Kidney epithelial cell (primary cell): ENCODE data around the gene WFDC1. TPM values are rescaled to one million over a fixed set of nuclear protein-coding genes. Genes with fewer than 3 reads are reported as not detected.

ENCODE experiments used
- DNase-seq: peaks from one replicate; pipeline ENCODE4 v3.0.0-alpha.2; 2010; ENCODE audit warnings: low read depth
- H3K27me3 ChIP-seq: 2 replicates; pipeline ENCODE4 v1.6.0; 2011; ENCODE audit warnings: low read length; ENCODE audit not compliant: control insufficient read depth, insufficient read depth
- H3K36me3 ChIP-seq: 2 replicates; pipeline ENCODE4 v1.5.1; 2011; ENCODE audit warnings: low read length; ENCODE audit not compliant: control insufficient read depth, insufficient read depth
- H3K4me3 ChIP-seq: 2 replicates; pipeline ENCODE4 v1.5.1; 2011; ENCODE audit warnings: low read depth, mild to moderate bottlenecking, control low read depth, low read length
- total RNA-seq: library from RNA; depleted of rRNA; stranded (reverse); fragments of >200 nt; gene quantifications from 2 replicates; pipeline ENCODE4 v1.2.3, GENCODE V29; 2015
- TF ChIP-seq, protein P1 (sequence below): IDR thresholded peaks from 2 replicates; pipeline ENCODE4 v1.5.1; 2011; ENCODE audit warnings: mild to moderate bottlenecking, moderate library complexity, low read length, control low read depth, inconsistent platforms; ENCODE audit not compliant: insufficient read depth, poor library complexity, severe bottlenecking

Gene WFDC1
- total RNA-seq, 1 donor from 2014 or later, result 0.29 TPM

DNA sequence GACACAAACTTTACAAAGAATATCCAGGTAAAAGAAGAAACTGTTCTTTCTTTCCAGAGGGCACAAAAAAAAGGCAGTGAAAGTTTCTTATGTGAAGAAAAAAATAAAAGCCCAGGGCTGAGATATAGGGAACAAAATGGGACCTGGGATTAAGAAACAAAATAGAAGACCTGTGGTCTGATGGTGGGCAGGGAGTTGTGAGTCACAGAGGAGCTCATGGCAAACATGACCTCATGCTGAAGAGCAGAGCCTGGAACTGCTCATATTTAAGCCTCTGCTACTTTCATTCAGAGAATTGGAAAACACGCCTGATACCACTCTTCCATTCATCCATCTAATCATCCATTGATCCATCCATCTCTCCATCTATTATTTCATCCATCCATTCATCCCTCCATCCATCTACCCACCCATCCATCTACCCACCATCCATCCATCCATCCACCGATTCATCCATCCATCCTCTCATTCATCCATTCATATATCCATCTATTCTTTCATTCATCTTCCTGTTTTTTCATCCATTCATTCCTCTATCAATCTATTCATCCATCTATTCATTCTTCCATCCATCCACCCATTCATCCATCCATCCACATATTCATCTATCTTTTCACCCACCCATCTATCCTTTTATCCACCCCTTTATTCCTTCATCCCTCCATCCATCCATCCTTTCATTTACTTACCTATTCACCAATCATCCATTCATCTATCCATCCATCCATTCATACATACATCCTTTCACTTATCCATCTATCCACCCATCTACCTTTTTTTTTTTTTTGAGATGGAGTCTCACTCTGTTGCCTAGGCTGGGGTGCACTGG is 30.0 kb downstream of the WFDC1 start:
- DNase-seq, result no peak
- no peaks in the 10 kb centered on the region for H3K36me3 ChIP-seq
- no peaks in the 10 kb centered on the region for H3K27me3 ChIP-seq
- H3K4me3 ChIP-seq, result no peak overlapping the region
- TF ChIP-seq, protein P1, sequence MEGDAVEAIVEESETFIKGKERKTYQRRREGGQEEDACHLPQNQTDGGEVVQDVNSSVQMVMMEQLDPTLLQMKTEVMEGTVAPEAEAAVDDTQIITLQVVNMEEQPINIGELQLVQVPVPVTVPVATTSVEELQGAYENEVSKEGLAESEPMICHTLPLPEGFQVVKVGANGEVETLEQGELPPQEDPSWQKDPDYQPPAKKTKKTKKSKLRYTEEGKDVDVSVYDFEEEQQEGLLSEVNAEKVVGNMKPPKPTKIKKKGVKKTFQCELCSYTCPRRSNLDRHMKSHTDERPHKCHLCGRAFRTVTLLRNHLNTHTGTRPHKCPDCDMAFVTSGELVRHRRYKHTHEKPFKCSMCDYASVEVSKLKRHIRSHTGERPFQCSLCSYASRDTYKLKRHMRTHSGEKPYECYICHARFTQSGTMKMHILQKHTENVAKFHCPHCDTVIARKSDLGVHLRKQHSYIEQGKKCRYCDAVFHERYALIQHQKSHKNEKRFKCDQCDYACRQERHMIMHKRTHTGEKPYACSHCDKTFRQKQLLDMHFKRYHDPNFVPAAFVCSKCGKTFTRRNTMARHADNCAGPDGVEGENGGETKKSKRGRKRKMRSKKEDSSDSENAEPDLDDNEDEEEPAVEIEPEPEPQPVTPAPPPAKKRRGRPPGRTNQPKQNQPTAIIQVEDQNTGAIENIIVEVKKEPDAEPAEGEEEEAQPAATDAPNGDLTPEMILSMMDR, result no peak

DNA sequence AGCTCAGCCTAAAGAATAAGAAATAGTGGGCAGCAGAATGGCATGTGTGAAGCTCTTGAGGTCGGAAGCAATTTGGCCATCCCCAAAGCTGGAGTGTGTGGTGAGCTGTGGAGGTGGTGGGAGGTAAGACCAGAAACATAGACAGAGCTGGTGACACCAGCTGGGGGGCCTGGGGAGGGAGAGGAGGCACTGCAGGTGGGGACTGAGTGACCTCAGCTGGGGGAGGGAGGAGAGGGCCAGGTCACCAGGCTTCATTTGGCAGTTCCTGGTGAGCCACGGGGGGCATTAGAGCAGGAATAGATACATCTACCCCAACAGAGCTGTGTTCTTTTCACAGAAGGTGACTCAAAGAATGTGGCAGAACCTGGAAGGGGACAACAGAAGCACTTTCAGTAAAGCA is 31.9 kb downstream of the WFDC1 start:
- no peaks in the 10 kb centered on the region for H3K27me3 ChIP-seq
- TF ChIP-seq, protein P1, result no peak
- H3K4me3 ChIP-seq, result no peak overlapping the region
- DNase-seq, result no peak
- H3K36me3 ChIP-seq, result no peaks in the 10 kb centered on the region

DNA sequence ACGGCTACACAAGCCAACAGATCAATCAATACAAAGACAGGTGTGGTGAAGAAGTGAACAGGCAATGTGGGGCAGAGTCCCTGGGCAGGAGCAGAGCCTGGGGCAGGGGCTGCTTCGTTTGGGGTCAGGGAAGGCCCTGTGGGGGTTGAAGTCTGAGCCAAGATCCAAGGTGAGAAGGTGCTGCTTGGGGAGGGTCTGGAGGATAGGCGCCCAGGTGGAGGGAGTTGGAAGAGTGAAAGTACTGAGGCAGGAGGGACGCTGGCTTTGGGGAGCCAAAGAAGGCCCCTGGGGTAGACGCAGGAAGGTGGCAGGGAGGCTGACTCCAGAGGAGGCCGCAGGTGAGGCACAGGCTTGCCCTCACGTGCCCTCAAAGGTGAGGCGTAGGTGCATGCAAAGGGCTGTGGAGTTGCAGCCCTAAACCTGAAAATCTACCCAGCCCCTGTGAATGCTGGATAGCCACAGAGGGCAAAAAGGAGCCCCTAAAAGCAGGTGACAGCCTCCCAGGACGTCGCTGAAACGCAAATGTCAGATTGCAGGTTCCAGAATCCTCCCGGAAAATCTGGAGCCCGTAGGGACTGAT is 33.3 kb downstream of the WFDC1 start:
- Histone ChIP-seq H3K4me3 (no peak overlapping the region), H3K27me3 (no peaks in the 10 kb centered on the region), H3K36me3 (no peaks in the 10 kb centered on the region)
- TF ChIP-seq, protein P1, result no peak
- no peak for DNase-seq

DNA sequence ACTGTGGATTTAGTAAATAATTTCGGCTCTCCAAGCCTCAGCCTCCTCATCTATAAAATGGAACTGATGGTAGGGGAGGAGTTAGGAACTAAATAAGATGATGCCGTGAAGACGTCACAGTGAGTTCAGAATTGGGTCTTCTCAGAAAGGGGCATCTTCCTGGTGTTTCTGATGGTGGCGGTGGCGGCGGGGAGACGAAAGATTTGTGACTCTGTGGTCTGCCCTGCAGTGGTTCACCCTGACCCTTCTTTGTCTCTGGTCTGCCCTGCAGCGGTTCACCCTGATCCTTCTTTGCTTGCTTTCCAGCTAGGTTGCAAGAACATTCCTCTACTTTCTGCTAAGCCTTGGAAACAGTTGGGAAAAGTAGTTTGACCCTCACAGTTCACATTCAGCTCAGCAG is 34.3 kb downstream of the WFDC1 start:
- TF ChIP-seq, protein P1, result no peak
- no peaks in the 10 kb centered on the region for H3K27me3 ChIP-seq
- no peak for DNase-seq
- H3K36me3 ChIP-seq, result no peaks in the 10 kb centered on the region
- no peak overlapping the region for H3K4me3 ChIP-seq

DNA sequence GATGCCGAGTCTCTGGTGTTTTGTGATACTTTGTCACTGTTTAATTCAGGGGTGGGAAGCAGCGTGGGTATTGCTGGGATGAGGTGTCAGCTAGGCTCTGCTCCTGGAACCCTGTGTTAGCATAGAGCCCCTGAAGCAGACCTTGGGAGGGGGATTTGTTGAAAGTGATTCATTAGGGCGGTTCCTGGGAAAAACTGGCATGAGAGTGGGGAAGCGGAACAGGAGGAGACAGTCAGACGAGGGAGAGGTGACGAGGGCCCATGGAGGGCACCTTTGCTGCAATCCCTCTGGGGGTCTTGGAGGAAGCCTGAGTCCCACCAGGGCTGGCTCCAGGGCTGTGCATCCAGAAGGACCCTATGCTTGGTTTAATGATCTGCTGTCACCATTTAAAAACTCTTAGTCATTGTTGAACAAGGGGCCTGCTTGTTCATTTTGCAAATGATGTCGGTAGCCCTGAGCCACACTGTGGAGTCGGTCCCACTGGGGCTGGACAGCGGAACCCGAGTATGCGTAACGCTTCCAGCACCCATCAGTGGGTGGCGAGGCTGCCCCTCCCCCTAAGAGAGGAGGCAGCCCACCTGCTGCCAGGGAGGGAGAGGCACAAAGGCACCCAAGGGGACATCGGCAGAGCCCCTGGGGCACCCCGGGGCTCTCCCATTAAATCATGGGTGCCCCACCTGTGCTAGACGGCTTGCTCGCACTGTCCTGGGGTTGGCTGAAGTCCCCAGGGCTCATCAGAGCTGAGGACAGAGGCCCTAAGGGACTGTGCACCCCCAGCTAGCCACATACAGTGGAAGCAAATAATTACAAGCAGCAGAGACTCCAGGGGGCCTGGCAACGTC is 35.4 kb downstream of the WFDC1 start:
- Histone ChIP-seq H3K27me3 (no peaks in the 10 kb centered on the region), H3K36me3 (no peaks in the 10 kb centered on the region), H3K4me3 (no peak overlapping the region)
- TF ChIP-seq, protein P1, result no peak
- no peak for DNase-seq
